HepG2 (cell line): ENCODE data around the gene AKR7A3. TPM values are rescaled to one million over a fixed set of nuclear protein-coding genes. Genes with fewer than 3 reads are reported as not detected.

Source experiments
- ATAC-seq: fragments of 200-7000 bp; cut with Tn5 transposase; 3 replicates; pipeline ENCODE4 v1.9.1; 2020; ENCODE audit warnings: mild to moderate bottlenecking, moderate library complexity
- BruUV-seq: library from RNA; stranded (reverse); fragments of 400-500 nt; replicated peaks from 2 replicates; lab custom pipeline; 2021; lab: Mats Ljungman, UMichigan
- CTCF ChIA-PET: fragments of 300-600 bp; formaldehyde crosslinking; extraction: SDS; loops from one replicate; lab custom pipeline; 2021; ENCODE audit warnings: low total read pairs, inconsistent platforms, low intra/inter-chr PET ratio; lab: Yijun Ruan, JAX
- POLR2A ChIA-PET: fragments of 350-600 bp; sonication (Branson Sonifier 250); formaldehyde crosslinking; loops from one replicate; lab custom pipeline; 2020; ENCODE audit warnings: antibody characterized with exemption, inconsistent platforms; lab: Yijun Ruan, JAX
- DNase-seq: peaks from one replicate; pipeline ENCODE4 v3.0.0-alpha.2; 2015; ENCODE audit warnings: low spot score
- FAIRE-seq: peaks from 3 replicates; lab custom pipeline; 2011; peaks lifted over from hg19 to GRCh38; lab: Jason Lieb, UNC
- H2AFZ ChIP-seq: one replicate; pipeline ENCODE4 v1.6.1; 2011; ENCODE audit warnings: low read length, inconsistent platforms
- H3K27ac ChIP-seq: fragments of 300-600 bp; 3 replicates; pipeline ENCODE4 v1.8.0; 2011; ENCODE audit warnings: mixed run types, mild to moderate bottlenecking, mixed read lengths, low read length, inconsistent platforms; ENCODE audit not compliant: insufficient read depth; ENCODE audit errors: extremely low read length
- H3K27me3 ChIP-seq, 2 experiments: fragments of 200-600 bp in 1 of 2; 2 replicates in 1 of 2; 3 replicates in 1 of 2; pipeline versions ENCODE4 v1.6.0 to v1.8.0; 2011; ENCODE audit warnings: low read length in 2 of 2, mild to moderate bottlenecking in 2 of 2, moderate library complexity in 2 of 2, inconsistent platforms in 1 of 2; ENCODE audit not compliant: insufficient read depth in 2 of 2, control insufficient read depth in 1 of 2
- H3K36me3 ChIP-seq, 2 experiments: fragments of 200-600 bp in 1 of 2; replicated peaks in 1 of 2; 2 replicates in 1 of 2; 3 replicates in 1 of 2; pipeline versions ENCODE4 v1.5.1 to v1.8.0; 2011; ENCODE audit warnings: low read length in 2 of 2, inconsistent platforms in 1 of 2; ENCODE audit not compliant: insufficient read depth in 2 of 2, control insufficient read depth in 1 of 2
- H3K4me1 ChIP-seq: 2 replicates; pipeline ENCODE4 v1.5.1; 2012; ENCODE audit warnings: low read length, inconsistent platforms; ENCODE audit not compliant: insufficient read depth
- H3K4me2 ChIP-seq: 2 replicates; pipeline ENCODE4 v1.6.0; 2011; ENCODE audit warnings: low read depth, low read length, inconsistent platforms
- H3K4me3 ChIP-seq, 3 experiments: fragments of 200-600 bp in 1 of 3; sonication (generic), shearing (Covaris generic) in 1 of 3; replicated peaks in 1 of 3; 2 replicates each; pipeline ENCODE4 v1.5.1; 2011 to 2016; ENCODE audit warnings: low read length in 3 of 3, inconsistent platforms in 2 of 3, low read depth in 2 of 3, mild to moderate bottlenecking in 2 of 3, control low read depth in 1 of 3, mixed read lengths in 1 of 3; ENCODE audit not compliant: insufficient read depth in 1 of 3
- H3K79me2 ChIP-seq: one replicate; pipeline ENCODE4 v1.6.1; 2011; ENCODE audit warnings: low read length, inconsistent platforms; ENCODE audit not compliant: insufficient read depth
- H3K9ac ChIP-seq: 2 replicates; pipeline ENCODE4 v1.6.0; 2011; ENCODE audit warnings: mild to moderate bottlenecking, low read depth, low read length, inconsistent platforms; ENCODE audit not compliant: insufficient read depth
- H3K9me3 ChIP-seq: 2 replicates; pipeline ENCODE4 v1.5.1; 2012; ENCODE audit warnings: mild to moderate bottlenecking, low read length
- H4K20me1 ChIP-seq: 2 replicates; pipeline ENCODE4 v1.6.0; 2011; ENCODE audit warnings: inconsistent platforms, mild to moderate bottlenecking, low read length, moderate library complexity; ENCODE audit not compliant: insufficient read depth
- BCL6 ChIP-seq: IDR thresholded peaks from 2 replicates; pipeline ENCODE4 v1.6.1; 2016; ENCODE audit warnings: missing genetic modification reagents, missing compliant biosample characterization
- CEBPB ChIP-seq: IDR thresholded peaks from 2 replicates; pipeline ENCODE4 v1.6.1; 2011; ENCODE audit warnings: low read depth, low read length, improper control_type of control experiment, borderline replicate concordance
- MEIS2 ChIP-seq: sonication (generic); formaldehyde crosslinking; IDR thresholded peaks from 2 replicates; pipeline ENCODE4 v1.9.0; 2021; ENCODE audit warnings: mild to moderate bottlenecking, missing genetic modification reagents
- SYNCRIP ChIP-seq: fragments of 200-400 bp; formaldehyde crosslinking; IDR thresholded peaks from 2 replicates; pipeline ENCODE4 v1.6.1; 2018; ENCODE audit warnings: mild to moderate bottlenecking, low read depth, low read length; ENCODE audit not compliant: insufficient read depth
- ZKSCAN8 ChIP-seq: IDR thresholded peaks from 2 replicates; pipeline ENCODE4 v1.6.1; 2016; ENCODE audit warnings: borderline replicate concordance, missing genetic modification reagents, missing compliant biosample characterization
- ZNF180 ChIP-seq: sonication (generic); formaldehyde crosslinking; IDR thresholded peaks from 2 replicates; pipeline ENCODE4 v1.4.0; 2020; ENCODE audit warnings: low read depth, missing genetic modification reagents, borderline replicate concordance
- ZNF326 ChIP-seq: sonication (generic); formaldehyde crosslinking; IDR thresholded peaks from 2 replicates; pipeline ENCODE4 v1.4.0; 2020; ENCODE audit warnings: missing genetic modification reagents, borderline replicate concordance
- ZNF33B ChIP-seq: sonication (generic); formaldehyde crosslinking; IDR thresholded peaks from 2 replicates; pipeline ENCODE4 v1.5.1; 2020; ENCODE audit warnings: mild to moderate bottlenecking, missing genetic modification reagents
- ZNF460 ChIP-seq: sonication (generic); formaldehyde crosslinking; IDR thresholded peaks from 2 replicates; pipeline ENCODE4 v1.5.1; 2020; ENCODE audit warnings: missing genetic modification reagents, mild to moderate bottlenecking, borderline replicate concordance
- ZNF572 ChIP-seq: sonication (generic); formaldehyde crosslinking; IDR thresholded peaks from 2 replicates; pipeline ENCODE4 v1.5.1; 2020; ENCODE audit warnings: mild to moderate bottlenecking, missing genetic modification reagents
- ZNF780A ChIP-seq: sonication (generic); formaldehyde crosslinking; IDR thresholded peaks from 2 replicates; pipeline ENCODE4 v1.8.0; 2022; ENCODE audit warnings: mild to moderate bottlenecking, missing genetic modification reagents, moderate library complexity
- WGBS: methylation state at CpG from one replicate; pipeline ENCODE4 v1.1.6; 2017; ENCODE audit warnings: low lambda C conversion rate; 5-methylcytosine and 5-hydroxymethylcytosine counted together
- in situ Hi-C: cut with HindIII; loops from 2 replicates; pipeline ENCODE4 v1.10.0; 2017; ENCODE audit warnings: low pct_unique_long_range_greater_than_20kb; ENCODE audit not compliant: extremely low pct_ligation_motif_present
- intact Hi-C: fragments of 100-400 bp; cut with micrococcal nuclease; formaldehyde crosslinking; loops from one replicate; pipeline ENCODE4 v1.10.0; 2022; ENCODE audit not compliant: unreplicated experiment
- polyA plus RNA-seq, 8 experiments: library from polyadenylated mRNA; depleted of rRNA in 3 of 8; stranded (reverse) in 7 of 8; unstranded in 1 of 8; fragments of >200 nt; fragmentation: Illumina TruSeq in 4 of 8; extraction: Trizol in 4 of 8; gene quantifications; 2 replicates each; pipeline versions ENCODE4 v1.2.1 to v1.2.3, GENCODE V29; 2011 to 2016; ENCODE audit warnings: low read depth in 4 of 8, missing spikeins in 1 of 8, mixed read lengths in 1 of 8; ENCODE audit not compliant: insufficient read depth in 1 of 8
- total RNA-seq, 5 experiments: library from RNA; depleted of rRNA; stranded (reverse); fragments of >200 nt; fragmentation: Illumina TruSeq; extraction: Trizol; gene quantifications; 2 replicates each; pipeline ENCODE4 v1.2.3, GENCODE V29; 2016; ENCODE audit warnings: low read depth in 1 of 5
- TF ChIP-seq, protein P1 (sequence below): sonication (generic); formaldehyde crosslinking; IDR thresholded peaks from 2 replicates; pipeline ENCODE4 v1.8.0; 2022; ENCODE audit warnings: missing genetic modification reagents, mild to moderate bottlenecking, moderate library complexity, borderline replicate concordance
- TF ChIP-seq, protein P2 (sequence below): sonication (generic); formaldehyde crosslinking; IDR thresholded peaks from 2 replicates; pipeline ENCODE4 v1.4.0; 2020; ENCODE audit warnings: missing genetic modification reagents

AKR7A3 gene
- total and polyA plus RNA-seq, 2 of the 13 experiments (the other 11 are each of a cell fraction or from before 2014, with no cell fraction given): 0.58 to 1.00 TPM

GRCh38 chr1:19333587-19334354 is 45.2 kb upstream of the AKR7A3 start:
- TF ChIP-seq ZKSCAN8 (CRISPR knock-in tag) (no peak), MEIS2 (CRISPR knock-in tag) (no peak), ZNF572 (no peak), CEBPB (peak; percentile 32; the same call in 1 of the 2 replicates), SYNCRIP (no peak), BCL6 (no peak), ZNF780A (CRISPR knock-in tag) (no peak), ZNF180 (no peak), ZNF460 (CRISPR knock-in tag) (peak; percentile 55; the same call in 1 of the 2 replicates), ZNF33B (CRISPR knock-in tag) (no peak), ZNF326 (CRISPR knock-in tag) (no peak)
- TF ChIP-seq, protein P1, sequence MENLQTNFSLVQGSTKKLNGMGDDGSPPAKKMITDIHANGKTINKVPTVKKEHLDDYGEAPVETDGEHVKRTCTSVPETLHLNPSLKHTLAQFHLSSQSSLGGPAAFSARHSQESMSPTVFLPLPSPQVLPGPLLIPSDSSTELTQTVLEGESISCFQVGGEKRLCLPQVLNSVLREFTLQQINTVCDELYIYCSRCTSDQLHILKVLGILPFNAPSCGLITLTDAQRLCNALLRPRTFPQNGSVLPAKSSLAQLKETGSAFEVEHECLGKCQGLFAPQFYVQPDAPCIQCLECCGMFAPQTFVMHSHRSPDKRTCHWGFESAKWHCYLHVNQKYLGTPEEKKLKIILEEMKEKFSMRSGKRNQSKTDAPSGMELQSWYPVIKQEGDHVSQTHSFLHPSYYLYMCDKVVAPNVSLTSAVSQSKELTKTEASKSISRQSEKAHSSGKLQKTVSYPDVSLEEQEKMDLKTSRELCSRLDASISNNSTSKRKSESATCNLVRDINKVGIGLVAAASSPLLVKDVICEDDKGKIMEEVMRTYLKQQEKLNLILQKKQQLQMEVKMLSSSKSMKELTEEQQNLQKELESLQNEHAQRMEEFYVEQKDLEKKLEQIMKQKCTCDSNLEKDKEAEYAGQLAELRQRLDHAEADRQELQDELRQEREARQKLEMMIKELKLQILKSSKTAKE: no peak
- TF ChIP-seq, protein P2, sequence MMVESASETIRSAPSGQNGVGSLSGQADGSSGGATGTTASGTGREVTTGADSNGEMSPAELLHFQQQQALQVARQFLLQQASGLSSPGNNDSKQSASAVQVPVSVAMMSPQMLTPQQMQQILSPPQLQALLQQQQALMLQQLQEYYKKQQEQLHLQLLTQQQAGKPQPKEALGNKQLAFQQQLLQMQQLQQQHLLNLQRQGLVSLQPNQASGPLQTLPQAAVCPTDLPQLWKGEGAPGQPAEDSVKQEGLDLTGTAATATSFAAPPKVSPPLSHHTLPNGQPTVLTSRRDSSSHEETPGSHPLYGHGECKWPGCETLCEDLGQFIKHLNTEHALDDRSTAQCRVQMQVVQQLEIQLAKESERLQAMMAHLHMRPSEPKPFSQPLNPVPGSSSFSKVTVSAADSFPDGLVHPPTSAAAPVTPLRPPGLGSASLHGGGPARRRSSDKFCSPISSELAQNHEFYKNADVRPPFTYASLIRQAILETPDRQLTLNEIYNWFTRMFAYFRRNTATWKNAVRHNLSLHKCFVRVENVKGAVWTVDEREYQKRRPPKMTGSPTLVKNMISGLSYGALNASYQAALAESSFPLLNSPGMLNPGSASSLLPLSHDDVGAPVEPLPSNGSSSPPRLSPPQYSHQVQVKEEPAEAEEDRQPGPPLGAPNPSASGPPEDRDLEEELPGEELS (CRISPR knock-in tag): no peak
- WGBS: 89% methylated on average over 9 of the region's 9 CpGs
- Histone ChIP-seq H3K27me3 (no peaks in the 10 kb centered on the region), H3K9me3 (no peaks in the 10 kb centered on the region), H3K4me2 (no peak overlapping the region), H3K27ac (no peak overlapping the region), H3K9ac (no peak overlapping the region), H3K4me1 (peaks cover 27% of the 10 kb centered on the region), H3K36me3 (peaks cover 0 to under 1% of the 10 kb centered on the region in 2 experiments; a peak in 2 of 5 replicates), H3K79me2 (no peaks in the 10 kb centered on the region), H3K4me3 (no peak overlapping the region), H2AFZ (no peak overlapping the region), H4K20me1 (no peaks in the 10 kb centered on the region)
- DNase-seq (no peak), ATAC-seq (no peak), FAIRE-seq (no peak)
- CTCF ChIA-PET: no interaction called here
- POLR2A ChIA-PET: no interaction called here
- intact Hi-C loops (no loop called here), in situ Hi-C loops (no loop called here)
- BruUV-seq: no TSS peak
